DMS53 treated with DMSO at 0.1 percent for 48 hours (cell line): Measurements from ENCODE around the gene FBXO27.
"Not testable (repeated sequence)": the region's sequence is repeated elsewhere in the genome, so short reads cannot be mapped to it uniquely, and the experiment has no call there.

Source experiments
- DNase-seq: peaks from one replicate; lab custom pipeline; 2025; ENCODE audit not compliant: unreplicated experiment; lab: John Stamatoyannopoulos, UW

The FBXO27 gene

GRCh38 chr19:38989066-38989605 lies 43.2 kb downstream of the FBXO27 start:
- no peak for DNase-seq

- not testable (repeated sequence) for DNase-seq
These were observed 43.7 kb downstream of the FBXO27 start for GRCh38 chr19:38988627-38989026.

DNA sequence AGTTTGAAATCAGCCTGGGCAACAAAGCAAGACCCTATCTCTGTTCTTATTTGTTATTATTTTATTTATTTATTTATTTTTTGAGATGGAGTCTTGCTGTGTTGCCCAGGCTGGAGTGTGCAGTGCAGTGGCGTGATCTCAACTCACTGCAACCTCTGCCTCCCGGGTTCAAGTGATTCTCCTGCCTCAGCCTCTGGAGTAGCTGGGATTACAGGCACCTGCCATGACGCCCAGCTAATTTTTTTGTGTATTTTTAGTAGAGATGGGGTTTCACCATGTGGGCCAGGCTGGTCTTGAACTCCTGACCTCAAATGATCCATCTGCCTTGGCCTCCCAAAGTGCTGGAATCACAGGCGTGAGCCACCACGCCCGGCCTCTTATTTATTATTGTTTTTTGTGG lies 44.6 kb downstream of the FBXO27 start:
- DNase-seq: not testable (repeated sequence)

DNA sequence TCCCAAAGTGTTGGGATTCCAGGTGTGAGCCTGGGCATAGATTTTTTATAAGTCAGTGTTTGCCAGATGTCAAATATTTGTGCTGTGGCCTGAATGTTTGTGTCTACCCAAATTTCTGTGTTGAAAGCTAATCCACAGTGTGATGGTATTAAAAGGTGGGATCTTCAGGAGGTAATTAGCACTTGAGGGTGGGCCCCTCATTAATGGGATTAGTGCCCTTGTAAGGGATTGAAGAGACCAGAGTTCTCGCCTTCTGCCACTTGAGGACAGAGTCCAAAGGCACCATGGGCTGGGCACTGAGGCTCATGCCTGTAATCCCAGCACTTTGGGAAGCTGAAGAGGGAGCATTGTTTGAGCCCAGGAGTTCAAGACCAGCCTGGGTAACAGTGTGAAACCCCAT lies 47.1 kb downstream of the FBXO27 start:
- no peak for DNase-seq

- no peak for DNase-seq
These were observed 51.6 kb downstream of the FBXO27 start for GRCh38 chr19:38980583-38981374.

DNA sequence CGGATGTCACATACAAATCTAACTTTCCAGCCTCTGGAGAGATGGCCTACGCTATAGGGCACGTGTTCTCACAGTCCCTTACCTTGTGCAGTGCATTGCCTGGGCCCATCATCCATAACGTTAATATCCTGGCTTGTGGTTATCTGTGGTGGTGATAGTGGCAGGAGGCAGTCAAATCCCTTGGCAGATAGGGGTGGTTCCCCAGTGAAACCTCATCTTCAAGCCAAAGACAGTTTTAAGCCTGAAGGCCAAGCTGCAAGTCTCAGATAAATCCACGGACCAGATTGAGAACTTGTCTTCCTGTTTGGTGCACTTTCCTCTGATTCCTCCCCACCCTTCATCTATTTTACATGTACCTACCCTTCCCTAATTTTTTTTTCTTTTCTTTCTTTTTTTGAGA lies 52.5 kb downstream of the FBXO27 start:
- DNase-seq: no peak

DNA sequence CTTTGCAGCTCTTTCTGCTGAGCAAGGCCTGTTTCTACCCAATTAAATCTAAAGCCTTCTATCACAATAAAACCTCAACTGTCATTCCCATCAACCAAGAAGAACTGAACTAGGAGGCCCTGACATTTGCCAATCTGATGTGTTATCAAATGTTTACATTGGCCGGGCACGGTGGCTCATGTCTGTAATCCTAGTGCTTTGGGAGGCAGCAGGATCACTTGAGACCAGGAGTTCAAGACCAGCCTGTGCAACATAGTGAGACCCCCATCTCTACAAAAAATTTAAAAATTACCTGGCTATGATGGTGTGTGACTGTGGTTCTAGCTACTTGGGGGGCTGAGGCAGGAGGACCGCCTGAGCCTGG lies 54.0 kb downstream of the FBXO27 start:
- DNase-seq: no peak

DNA sequence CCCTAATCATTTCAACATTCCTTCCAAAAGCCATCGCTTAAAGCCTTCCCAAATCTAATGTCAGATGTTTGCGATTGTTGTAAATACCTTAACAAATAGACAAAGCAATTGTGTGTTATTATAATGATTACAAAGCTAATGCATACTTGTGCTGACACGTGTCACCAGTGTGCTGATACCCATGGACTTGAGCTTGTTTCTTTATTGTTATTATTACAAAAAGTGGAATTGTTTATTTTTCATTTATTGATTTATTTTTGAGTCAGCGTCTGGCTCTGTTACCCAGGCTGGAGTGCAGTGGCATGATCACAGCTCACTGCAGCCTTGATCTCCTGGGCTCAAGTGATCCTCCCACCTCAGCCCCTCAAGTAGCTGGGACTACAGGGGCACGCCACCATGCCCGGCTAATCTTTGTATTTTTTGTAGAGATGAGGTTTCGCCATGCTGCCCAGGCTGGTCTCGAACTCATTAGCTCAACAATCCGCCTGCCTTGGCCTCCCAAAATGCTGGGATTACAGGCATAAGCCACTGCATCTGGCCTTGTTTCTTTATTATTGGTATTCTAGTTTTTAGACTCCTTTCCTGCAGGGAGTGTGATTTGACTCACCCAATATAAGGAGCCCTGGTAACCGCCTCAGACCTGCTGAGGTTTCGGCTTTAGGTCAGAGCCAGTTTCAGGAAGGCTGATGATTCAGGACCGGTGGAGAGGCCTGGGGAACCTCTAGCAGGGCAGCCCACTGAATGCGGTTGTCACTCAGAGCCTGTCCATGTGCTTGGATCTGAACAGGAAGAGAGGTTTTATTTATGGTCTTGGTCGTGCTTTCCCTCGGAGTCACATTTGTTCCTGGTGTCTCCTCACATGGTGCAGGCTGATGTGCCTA lies 54.7 kb downstream of the FBXO27 start:
- DNase-seq: no peak

GRCh38 chr19:38975861-38976271 lies 56.5 kb downstream of the FBXO27 start:
- DNase-seq: no peak

DNA sequence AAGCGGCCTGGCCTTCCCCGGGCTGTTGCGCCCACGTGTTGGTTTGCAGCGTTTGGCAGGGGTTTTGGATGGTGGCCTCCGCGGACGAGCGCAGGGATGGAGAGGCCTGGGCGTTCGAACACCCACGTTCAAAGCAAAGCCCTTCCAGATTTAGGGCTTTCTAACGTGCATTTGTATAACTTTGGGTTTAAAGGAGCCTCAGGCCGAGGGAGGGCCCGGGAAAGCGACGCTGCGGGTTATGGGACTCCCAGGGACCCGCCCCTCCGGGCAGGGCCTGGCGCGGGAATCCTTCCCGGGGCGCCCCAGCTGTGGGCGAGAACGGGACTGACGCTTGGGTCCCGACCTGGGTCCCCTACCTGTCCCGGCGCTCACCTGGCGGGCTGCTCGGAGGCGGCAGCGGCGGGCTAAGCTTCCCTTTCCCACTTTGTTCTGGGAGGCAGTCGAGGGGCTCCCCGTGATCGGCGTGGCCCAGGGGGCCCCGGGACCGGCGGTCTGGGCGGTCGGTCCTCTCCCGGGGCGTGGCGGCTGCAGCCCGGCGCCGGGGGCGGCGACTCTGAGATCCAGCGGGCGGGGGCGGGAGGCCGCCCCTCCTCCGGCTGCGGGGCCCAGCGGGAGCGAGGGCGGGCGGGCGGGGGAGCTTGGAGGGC lies 57.0 kb downstream of the FBXO27 start, which contains the start of gene FBXO17:
FBXO17 (minus strand) TSS at position 529 of the 647 bp plus-strand sequence. CDS start 25,423 bp downstream, outside the sequence.
- no peak for DNase-seq

- no peak for DNase-seq
These were observed 57.6 kb downstream of the FBXO27 start for GRCh38 chr19:38974624-38975213.
